Dermis microvascular lymphatic vessel endothelial cell (primary cell): ENCODE results near the gene PCDHGB5. TPM values are rescaled to one million over a fixed set of nuclear protein-coding genes. Genes with fewer than 3 reads are reported as not detected.

ENCODE experiments used
- DNase-seq, 2 donors: peaks; one replicate each; pipeline versions ENCODE4 v3.0.0 to v3.0.0-alpha.2; 2010; ENCODE audit warnings: low read depth in 2 of 2
- total RNA-seq: library from RNA; depleted of rRNA; stranded (reverse); fragments of >200 nt; gene quantifications from 2 replicates; pipeline ENCODE4 v1.2.1, GENCODE V29; 2014

The PCDHGB5 gene
- 6.4 and 9.7 TPM in 2 replicates for total RNA-seq

DNA sequence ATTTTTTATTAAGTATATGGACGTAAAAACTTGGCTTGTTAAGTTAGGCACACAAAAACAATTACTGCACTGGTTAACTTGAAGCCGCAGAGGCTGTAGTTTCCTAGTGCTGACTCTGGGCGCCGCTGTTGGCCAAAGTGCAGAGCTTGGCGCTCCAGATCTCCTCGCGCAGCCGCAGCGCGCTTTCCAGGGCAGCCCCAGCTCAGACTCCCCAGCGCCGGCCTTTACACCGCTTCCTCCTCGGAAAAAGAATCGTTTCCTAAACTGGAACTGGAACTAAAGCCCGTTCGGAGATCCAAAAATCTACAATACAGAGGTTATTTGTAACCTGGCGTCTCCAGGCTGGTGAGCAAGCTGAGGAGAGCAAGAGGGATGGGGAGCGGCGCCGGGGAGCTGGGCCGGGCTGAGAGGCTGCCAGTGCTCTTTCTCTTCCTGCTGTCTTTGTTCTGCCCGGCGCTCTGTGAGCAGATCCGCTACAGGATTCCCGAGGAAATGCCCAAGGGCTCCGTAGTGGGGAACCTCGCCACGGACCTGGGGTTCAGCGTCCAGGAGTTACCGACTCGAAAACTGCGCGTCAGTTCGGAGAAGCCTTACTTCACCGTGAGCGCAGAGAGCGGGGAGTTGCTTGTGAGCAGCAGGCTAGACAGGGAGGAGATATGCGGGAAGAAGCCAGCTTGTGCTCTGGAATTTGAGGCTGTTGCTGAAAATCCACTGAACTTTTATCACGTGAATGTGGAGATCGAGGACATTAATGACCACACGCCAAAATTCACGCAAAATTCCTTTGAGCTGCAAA, at the start of gene PCDHGB5:
Gene PCDHGB5 (plus strand): TSS at position 192 of the 796 bp plus-strand sequence. CDS start 181 bp downstream, at position 373.
- DNase-seq: peak; percentile 18 to 70

DNA sequence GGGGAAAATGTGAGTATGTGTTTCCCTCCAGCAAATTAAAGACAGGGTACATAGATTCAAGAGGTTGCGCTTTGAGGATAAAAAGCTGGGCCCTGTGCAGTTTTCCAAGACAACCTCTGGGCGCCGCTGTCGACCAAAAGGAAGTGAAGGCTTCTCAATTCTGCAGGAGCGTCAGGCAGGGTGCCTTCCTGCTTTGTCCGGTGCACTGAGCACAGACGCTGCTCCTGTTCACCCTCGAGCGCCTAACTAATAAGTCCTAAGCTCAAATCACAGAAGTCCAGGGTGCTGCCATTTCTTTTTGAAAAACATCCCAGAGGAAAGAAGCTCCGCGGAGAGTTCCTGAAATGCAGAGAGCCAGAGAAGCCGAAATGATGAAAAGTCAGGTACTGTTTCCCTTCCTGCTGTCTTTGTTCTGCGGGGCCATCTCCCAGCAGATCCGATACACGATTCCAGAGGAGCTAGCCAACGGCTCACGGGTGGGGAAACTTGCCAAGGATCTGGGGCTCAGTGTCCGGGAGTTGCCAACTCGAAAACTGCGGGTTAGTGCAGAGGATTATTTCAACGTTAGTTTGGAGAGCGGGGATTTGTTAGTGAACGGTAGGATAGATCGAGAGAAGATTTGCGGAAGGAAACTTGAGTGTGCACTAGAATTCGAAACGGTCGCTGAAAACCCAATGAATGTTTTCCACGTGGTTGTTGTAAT, 47.7 kb upstream of the PCDHGB5 start, which contains the start of gene PCDHGB1:
Gene PCDHGB1 (plus strand): TSS at position 183 of the 703 bp plus-strand sequence. CDS start 162 bp downstream, at position 345.
- peak in 1 of 2 donors; percentile 42 for DNase-seq

DNA sequence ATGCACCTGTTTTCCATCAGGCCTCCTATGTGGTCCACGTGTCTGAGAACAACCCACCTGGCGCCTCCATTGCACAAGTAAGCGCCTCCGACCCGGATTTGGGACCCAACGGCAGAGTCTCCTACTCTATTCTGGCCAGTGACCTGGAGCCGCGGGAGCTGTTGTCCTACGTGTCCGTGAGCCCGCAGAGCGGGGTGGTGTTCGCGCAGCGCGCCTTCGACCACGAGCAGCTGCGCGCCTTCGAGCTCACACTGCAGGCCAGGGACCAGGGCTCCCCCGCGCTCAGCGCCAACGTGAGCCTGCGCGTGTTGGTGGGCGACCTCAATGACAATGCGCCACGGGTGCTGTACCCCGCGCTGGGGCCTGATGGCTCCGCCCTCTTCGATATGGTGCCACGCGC, 46.2 kb upstream of the PCDHGB5 start:
- DNase-seq: no peak

DNA sequence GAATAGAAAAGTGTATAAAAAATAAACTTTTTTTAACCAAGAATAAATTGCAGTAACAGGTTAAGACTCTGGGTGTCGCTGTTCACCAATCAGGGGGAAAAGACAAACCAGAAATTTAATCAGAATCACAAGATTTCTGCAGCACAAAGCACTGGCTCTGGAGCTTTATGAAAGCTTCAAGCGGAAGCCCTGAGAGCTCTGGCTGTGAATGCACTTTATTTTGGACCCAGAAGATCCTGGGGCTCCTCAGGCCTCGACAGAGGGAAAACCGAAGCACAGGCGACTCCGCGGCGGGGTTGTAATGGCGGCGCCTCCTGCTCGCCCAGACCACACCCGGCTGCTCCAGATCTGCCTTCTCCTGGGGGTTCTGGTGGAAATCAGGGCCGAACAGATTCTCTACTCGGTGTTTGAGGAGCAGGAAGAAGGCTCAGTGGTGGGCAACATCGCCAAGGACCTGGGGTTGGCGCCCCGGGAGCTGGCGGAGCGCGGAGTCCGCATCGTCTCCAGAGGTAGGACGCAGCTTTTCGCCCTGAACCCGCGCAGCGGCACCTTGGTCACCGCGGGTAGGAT, 42.8 kb upstream of the PCDHGB5 start, which contains the start of gene PCDHGA4:
Gene PCDHGA4 (plus strand): TSS at position 122 of the 570 bp plus-strand sequence. CDS start 87 bp downstream, at position 209.
- DNase-seq: peak in 1 of 2 donors; percentile 25

DNA sequence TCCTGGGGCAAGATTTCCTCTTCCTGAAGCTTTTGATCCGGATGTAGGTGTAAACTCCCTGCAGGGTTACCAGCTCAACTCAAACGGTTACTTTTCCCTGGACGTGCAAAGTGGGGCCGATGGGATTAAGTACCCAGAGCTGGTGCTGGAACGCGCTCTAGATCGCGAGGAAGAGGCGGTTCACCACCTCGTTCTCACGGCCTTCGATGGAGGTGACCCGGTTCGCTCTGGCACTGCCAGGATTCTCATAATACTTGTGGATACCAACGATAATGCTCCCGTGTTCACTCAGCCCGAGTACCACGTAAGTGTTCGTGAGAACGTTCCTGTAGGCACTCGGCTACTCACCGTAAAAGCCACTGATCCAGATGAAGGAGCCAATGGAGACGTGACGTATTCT, 42.1 kb upstream of the PCDHGB5 start:
- DNase-seq: no peak

DNA sequence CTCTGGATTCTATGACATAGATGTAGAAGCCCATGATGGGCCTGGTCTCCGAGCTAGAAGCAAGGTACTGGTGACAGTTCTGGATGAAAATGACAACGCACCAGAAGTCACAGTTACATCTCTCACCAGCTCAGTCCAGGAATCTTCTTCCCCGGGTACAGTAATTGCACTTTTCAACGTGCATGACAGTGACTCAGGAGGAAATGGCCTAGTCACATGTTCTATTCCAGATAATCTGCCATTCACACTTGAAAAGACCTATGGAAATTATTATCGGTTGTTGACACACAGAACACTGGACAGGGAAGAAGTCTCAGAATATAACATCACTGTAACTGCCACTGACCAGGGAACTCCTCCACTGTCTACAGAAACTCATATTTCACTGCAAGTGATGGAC, 41.6 kb upstream of the PCDHGB5 start:
- no peak for DNase-seq

DNA sequence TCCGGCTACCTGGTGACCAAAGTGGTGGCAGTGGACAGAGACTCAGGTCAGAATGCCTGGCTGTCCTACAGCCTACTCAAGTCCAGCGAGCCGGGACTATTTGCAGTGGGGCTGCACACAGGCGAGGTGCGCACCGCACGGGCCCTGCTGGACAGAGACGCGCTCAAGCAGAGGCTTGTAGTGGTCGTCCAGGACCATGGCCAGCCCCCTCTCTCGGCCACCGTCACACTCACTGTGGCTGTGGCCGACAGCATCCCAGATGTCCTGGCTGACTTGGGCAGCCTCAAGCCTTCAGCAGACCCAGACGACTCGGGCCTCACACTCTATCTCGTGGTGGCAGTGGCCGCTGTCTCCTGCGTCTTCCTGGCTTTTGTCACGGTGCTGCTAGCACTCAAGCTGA, 40.8 kb upstream of the PCDHGB5 start:
- DNase-seq: no peak

DNA sequence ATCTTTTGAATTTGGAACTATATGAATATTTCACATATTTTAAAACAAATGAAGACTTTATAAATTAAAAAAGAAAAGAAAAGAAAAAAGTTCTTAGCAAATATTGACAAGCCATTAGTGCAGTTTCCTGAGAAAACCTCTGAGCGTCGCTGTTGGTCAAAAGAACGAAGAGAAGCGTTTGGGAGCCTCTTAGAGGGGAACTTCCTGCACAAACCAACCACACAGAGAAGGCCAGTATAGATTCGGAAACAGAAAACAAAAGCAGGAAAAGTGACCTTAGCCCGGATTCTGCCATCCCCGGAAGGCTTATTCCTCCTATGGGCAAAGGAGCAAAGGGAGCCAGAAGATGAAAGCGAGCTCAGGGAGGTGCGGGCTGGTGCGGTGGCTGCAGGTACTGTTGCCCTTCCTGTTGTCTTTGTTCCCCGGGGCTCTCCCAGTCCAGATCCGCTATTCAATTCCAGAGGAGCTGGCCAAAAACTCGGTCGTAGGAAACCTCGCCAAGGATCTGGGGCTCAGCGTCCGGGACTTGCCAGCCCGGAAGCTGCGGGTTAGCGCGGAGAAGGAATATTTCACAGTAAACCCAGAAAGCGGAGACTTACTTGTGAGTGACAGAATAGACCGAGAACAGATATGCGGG, 37.8 kb upstream of the PCDHGB5 start, which contains the start of gene PCDHGB2:
Gene PCDHGB2 (plus strand): TSS at position 205 of the 637 bp plus-strand sequence. CDS start 142 bp downstream, at position 347.
- DNase-seq: peak in 1 of 2 donors; percentile 53

DNA sequence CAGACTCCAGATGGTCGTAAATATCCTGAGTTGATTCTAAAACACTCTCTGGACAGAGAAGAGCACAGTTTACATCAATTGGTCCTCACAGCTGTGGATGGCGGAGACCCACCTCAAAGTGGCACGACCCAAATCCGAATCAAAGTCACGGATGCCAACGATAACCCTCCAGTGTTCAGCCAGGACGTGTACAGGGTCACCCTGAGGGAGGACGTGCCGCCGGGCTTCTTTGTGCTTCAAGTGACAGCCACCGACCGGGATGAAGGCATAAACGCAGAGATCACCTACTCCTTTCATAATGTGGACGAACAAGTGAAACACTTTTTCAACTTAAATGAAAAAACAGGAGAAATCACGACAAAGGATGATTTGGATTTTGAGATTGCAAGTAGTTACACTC, 37.1 kb upstream of the PCDHGB5 start:
- DNase-seq: no peak

DNA sequence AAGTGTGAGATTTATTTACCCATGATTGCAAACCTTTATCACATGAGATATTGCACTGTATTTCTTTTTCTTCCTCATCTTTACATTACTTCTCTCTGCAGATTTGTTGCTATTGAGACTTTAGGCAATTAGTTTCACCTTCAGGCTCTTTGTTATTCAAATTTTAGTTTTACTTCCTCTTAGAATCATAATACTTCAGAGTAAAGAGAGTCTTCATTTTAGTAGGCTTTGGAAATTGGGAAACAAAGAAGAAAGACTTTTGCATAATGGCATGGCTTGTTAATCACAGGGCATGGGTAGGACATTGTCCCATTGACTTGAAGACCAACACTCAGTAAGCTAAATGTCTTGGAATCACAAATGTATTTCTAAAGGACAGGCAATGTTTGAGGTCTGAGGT, 35.0 kb upstream of the PCDHGB5 start:
- no peak for DNase-seq

DNA sequence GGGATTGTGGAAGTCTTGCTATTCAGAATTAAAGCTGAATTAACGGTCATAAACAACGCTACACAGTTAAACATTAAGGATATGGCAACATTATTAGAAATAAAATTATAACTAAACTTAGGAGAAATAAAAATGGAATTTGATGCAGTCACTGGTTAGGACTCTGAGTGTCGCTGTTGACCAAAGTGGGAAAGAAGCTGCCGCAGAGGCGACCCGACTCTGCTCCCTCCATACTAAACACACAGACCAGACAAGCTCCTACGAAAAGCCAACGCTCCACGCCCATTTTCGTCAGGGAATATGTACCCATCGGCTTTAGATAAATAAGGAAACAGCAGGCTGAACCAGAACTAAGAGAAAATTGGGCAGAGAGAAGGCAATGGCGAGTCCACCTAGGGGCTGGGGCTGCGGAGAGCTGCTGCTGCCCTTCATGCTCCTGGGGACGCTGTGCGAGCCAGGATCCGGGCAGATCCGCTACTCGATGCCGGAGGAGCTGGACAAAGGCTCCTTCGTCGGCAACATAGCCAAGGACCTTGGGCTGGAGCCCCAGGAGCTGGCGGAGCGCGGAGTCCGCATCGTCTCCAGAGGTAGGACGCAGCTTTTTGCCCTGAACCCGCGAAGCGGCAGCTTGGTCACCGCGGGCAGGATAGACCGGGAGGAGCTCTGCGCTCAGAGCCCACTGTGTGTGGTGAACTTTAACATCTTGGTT, 33.6 kb upstream of the PCDHGB5 start, which contains the start of gene PCDHGA5:
Gene PCDHGA5 (plus strand): TSS at position 211 of the 709 bp plus-strand sequence. CDS start 169 bp downstream, at position 380.
- no peak for DNase-seq

DNA sequence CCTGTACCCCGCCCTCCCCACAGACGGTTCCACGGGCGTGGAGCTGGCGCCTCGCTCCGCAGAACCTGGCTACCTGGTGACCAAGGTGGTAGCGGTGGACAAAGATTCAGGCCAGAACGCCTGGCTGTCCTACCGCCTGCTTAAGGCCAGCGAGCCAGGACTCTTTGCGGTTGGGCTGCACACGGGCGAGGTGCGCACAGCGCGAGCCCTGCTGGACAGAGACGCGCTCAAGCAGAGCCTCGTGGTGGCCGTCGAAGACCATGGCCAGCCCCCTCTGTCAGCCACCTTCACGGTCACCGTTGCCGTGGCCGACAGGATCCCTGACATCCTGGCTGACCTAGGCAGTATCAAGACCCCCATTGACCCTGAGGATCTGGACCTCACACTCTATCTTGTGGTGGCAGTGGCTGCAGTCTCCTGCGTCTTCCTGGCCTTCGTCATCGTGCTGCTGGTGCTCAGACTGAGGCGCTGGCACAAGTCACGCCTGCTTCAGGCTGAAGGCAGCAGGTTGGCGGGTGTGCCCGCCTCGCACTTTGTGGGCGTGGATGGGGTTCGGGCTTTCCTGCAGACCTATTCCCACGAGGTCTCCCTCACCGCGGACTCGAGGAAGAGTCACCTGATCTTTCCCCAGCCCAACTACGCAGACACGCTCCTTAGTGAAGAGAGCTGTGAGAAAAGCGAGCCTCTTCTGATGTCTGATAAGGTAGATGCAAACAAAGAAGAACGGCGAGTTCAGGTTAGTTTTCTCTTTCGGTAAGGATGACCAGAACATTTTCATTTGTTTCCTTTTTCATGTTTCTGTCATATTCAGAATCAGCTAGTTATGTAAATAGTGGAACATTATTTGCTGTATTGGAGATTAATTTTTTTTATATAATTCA, 31.5 kb upstream of the PCDHGB5 start:
- no peak for DNase-seq

DNA sequence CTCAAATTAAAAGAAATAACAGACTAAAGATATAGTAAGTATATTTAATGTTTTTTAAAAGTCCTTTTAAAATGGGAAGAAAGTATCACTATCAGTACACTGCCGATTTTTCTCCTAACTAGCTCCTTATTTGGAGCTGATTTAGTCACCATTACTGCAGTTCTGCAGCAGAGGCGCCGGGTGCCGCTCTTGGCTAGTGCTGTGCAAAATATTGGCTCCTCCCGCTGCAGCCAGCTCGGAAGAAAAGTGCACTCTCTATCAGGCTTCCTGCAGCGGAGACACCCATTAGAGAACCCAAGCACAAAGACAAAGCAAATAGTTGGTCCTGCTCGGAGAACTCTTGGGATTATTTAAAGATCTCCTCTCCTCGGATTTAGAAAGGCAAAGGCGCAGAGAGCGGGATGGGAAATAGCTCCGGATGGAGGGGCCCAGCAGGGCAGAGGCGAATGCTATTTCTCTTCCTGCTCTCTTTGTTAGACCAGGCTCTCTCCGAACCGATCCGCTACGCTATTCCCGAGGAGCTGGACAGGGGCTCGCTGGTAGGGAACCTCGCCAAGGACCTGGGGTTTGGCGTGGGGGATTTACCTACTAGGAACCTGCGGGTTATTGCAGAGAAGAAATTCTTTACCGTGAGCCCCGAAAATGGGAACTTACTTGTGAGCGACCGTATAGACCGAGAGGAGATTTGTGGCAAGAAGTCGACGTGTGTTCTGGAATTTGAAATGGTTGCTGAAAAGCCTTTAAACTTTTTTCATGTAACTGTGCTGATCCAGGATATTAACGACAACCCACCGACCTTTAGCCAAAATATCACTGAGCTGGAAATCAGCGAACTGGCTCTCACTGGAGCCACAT, 27.5 kb upstream of the PCDHGB5 start, which contains the start of gene PCDHGB3:
Gene PCDHGB3 (plus strand): TSS at position 249 of the 855 bp plus-strand sequence. CDS start 153 bp downstream, at position 402.
- DNase-seq: peak; percentile 38 to 71

DNA sequence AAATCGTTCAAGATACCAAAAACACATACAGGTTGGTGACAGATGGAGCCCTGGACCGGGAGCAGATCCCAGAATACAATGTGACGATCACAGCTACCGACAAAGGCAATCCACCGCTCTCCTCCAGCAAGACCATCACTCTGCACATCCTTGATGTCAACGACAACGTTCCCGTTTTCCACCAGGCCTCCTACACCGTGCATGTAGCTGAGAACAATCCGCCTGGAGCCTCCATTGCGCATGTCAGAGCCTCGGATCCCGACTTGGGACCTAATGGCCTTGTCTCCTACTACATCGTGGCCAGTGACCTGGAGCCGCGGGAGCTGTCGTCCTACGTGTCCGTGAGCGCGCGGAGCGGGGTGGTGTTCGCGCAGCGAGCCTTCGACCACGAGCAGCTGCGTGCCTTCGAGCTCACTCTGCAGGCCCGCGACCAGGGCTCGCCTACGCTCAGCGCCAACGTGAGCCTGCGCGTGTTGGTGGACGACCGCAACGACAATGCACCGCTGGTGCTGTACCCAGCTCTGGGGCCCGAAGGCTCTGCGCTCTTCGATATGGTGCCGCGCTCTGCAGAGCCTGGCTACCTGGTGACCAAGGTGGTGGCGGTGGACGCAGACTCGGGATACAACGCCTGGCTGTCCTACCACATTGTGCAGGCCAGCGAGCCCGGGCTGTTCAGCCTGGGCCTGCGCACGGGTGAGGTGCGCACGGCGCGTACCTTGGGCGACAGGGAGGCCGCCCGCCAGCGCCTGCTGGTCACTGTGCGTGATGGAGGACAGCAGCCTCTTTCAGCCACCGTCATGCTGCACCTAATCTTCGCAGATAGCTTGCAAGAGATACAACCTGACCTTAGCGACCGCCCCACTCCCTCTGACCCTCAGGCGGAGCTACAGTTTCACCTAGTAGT, 25.9 kb upstream of the PCDHGB5 start:
- DNase-seq: no peak

DNA sequence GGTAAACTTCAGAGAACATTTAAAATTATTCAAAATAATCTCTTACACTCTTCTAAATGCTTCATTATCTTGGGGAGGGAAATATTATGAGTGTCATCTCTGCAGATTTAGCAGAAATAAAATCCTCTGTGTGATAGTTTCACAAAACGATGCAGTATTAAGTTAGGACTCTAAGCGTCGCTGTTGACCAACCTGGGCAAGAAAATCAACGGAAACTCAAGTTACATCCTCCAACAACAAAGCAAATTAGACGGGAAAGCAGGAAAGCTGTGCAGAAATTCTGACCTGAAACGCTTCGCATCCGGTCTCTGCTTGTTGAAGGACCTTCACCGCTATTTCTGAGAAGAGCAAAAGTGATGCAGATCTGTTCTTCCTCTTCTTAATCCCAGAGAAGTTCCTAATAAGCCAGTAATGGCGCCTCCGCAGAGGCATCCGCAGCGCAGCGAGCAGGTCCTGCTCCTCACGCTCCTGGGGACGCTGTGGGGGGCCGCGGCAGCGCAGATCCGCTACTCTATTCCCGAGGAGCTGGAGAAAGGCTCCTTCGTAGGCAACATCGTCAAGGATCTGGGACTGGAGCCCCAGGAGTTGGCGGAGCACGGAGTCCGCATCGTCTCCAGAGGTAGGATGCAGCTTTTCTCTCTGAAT, 24.0 kb upstream of the PCDHGB5 start, which contains the start of gene PCDHGA6:
Gene PCDHGA6 (plus strand): TSS at position 219 of the 645 bp plus-strand sequence. CDS start 193 bp downstream, at position 412.
- peak in 1 of 2 donors; percentile 42 for DNase-seq

DNA sequence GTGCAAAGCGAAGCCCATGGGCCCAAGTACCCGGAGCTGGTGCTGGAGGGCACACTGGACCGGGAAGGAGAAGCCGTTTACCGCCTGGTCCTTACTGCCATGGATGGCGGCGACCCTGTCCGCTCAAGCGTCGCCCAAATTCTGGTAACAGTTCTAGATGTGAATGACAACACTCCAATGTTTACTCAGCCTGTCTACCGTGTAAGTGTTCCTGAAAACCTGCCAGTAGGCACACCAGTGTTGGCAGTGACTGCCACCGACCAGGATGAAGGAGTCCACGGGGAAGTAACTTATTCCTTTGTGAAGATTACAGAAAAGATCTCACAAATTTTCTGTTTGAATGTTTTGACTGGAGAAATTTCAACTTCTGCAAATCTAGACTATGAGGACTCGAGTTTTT, 23.1 kb upstream of the PCDHGB5 start:
- DNase-seq: no peak
